ENCODE measurements around the gene OR2T6. TPM values are rescaled to one million over a fixed set of nuclear protein-coding genes. Genes with fewer than 3 reads are reported as not detected.

Gene OR2T6
- total RNA-seq, 2 experiments from 2014 or later = not detected

Other genes with a start within 250 kb of the OR2T6 start
- not detected for gene OR2M5, start 230.6 kb upstream of the OR2T6 start, total RNA-seq
- not detected for gene OR2M2, start 200.9 kb upstream of the OR2T6 start, total RNA-seq
- gene OR2M3, start 178.5 kb upstream of the OR2T6 start, total RNA-seq = not detected
- gene OR2M4, start 144.3 kb upstream of the OR2T6 start, total RNA-seq = not detected
- gene OR2T33, start 97.8 kb upstream of the OR2T6 start, total RNA-seq = not detected
- not detected for gene OR2T12, start 72.3 kb upstream of the OR2T6 start, total RNA-seq
- gene OR2M7, start 51.2 kb upstream of the OR2T6 start, total RNA-seq = not detected
- gene OR14C36, start 27.0 kb upstream of the OR2T6 start, total RNA-seq = not detected
- not detected for gene OR2T4, start 14.1 kb upstream of the OR2T6 start, total RNA-seq
- not detected for gene OR2T1, start 27.3 kb downstream of the OR2T6 start, total RNA-seq
- not detected for gene OR2T2, start 69.9 kb downstream of the OR2T6 start, total RNA-seq
- gene OR2T3, start 97.6 kb downstream of the OR2T6 start, total RNA-seq = not detected
- not detected for gene OR2T5, start 112.8 kb downstream of the OR2T6 start, total RNA-seq
- gene OR2G6, start 132.3 kb downstream of the OR2T6 start, total RNA-seq = not detected
- gene OR2T29, start 187.0 kb downstream of the OR2T6 start, total RNA-seq = not detected
- gene OR2T34, start 199.0 kb downstream of the OR2T6 start, total RNA-seq = not detected
- gene OR2T10, start 222.0 kb downstream of the OR2T6 start, total RNA-seq = not detected